ENCODE results near the gene ZMIZ1.

ZMIZ1 gene

DNA sequence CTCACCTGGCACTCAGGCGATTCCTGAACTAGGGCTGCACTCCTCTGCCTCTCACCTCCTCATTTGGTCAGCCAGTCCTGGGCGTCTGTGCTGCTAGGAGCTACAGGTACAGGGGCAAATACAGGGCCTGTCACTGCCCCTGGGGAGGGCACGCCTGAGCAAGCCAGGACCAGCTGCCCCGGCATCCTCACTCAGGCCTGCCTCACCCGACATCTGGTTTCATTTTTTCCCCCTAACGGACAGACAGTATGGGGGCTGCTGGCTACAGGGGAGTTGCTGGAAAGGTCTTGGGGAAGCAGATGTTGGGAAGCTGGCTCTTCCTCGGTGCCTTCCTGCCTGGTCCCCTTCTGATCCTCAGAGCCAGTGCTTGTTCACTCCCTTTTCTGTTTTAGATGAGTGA is 201.2 kb downstream of the ZMIZ1 start:
- DNase-seq (ENCODE audit: low read depth), result no peak
- no peak for TF ChIP-seq POLR2A (IDR thresholded peaks at IDR 0.05; ENCODE audit: extremely low read depth, insufficient read length)
- TF ChIP-seq, protein P1, sequence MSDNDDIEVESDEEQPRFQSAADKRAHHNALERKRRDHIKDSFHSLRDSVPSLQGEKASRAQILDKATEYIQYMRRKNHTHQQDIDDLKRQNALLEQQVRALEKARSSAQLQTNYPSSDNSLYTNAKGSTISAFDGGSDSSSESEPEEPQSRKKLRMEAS (IDR thresholded peaks at IDR 0.05; ENCODE audit: low read depth, low read length), result no peak
- no peak for TF ChIP-seq MYC (IDR thresholded peaks at IDR 0.05; ENCODE audit: low read depth, low read length)
- TF ChIP-seq, protein P2, sequence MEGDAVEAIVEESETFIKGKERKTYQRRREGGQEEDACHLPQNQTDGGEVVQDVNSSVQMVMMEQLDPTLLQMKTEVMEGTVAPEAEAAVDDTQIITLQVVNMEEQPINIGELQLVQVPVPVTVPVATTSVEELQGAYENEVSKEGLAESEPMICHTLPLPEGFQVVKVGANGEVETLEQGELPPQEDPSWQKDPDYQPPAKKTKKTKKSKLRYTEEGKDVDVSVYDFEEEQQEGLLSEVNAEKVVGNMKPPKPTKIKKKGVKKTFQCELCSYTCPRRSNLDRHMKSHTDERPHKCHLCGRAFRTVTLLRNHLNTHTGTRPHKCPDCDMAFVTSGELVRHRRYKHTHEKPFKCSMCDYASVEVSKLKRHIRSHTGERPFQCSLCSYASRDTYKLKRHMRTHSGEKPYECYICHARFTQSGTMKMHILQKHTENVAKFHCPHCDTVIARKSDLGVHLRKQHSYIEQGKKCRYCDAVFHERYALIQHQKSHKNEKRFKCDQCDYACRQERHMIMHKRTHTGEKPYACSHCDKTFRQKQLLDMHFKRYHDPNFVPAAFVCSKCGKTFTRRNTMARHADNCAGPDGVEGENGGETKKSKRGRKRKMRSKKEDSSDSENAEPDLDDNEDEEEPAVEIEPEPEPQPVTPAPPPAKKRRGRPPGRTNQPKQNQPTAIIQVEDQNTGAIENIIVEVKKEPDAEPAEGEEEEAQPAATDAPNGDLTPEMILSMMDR (IDR thresholded peaks at IDR 0.05; ENCODE audit: low read depth, low read length), result no peak
- H3K4me3 ChIP-seq (ENCODE audit: low read depth, low read length), result no peak overlapping the region

GRCh38 chr10:79270466-79271246 is 201.9 kb downstream of the ZMIZ1 start:
- peak; percentile 72 for TF ChIP-seq MYC (IDR thresholded peaks at IDR 0.05; ENCODE audit: low read depth, low read length)
- TF ChIP-seq POLR2A (IDR thresholded peaks at IDR 0.05; ENCODE audit: extremely low read depth, insufficient read length), result no peak
- TF ChIP-seq, protein P2 (IDR thresholded peaks at IDR 0.05; ENCODE audit: low read depth, low read length), result peak; percentile 6
- TF ChIP-seq, protein P1 (IDR thresholded peaks at IDR 0.05; ENCODE audit: low read depth, low read length), result peak; percentile 81
- peak; percentile 91 for DNase-seq (ENCODE audit: low read depth)
- H3K4me3 ChIP-seq (ENCODE audit: low read depth, low read length), result no peak overlapping the region

DNA sequence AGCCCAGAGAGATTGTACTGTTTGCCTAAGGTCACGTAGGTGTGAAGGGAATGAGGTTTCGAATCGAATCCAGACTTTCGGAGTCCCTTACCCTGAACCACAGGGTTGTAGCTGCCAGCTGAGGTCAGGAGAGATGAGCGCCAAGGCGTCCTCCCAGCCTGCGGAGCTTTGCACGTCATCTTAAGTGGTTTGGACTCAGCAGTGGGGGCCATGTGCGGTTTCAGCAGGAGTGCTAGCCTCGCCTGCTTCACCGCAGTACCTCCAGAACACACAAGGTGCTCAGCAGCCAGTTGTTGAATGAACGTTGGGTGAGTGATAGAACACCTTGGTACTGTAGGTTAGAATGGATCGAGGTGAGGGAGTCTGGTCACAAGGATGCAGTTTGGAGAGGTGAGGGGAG is 203.6 kb downstream of the ZMIZ1 start:
- no peak overlapping the region for H3K4me3 ChIP-seq (ENCODE audit: low read depth, low read length)

GRCh38 chr10:79273604-79274003 is 204.8 kb downstream of the ZMIZ1 start:
- no peak for DNase-seq (ENCODE audit: low read depth)
- H3K4me3 ChIP-seq (ENCODE audit: low read depth, low read length), result no peak overlapping the region
- TF ChIP-seq POLR2A (IDR thresholded peaks at IDR 0.05; ENCODE audit: extremely low read depth, insufficient read length) (no peak), MYC (IDR thresholded peaks at IDR 0.05; ENCODE audit: low read depth, low read length) (no peak)
- TF ChIP-seq, protein P1 (IDR thresholded peaks at IDR 0.05; ENCODE audit: low read depth, low read length), result no peak
- TF ChIP-seq, protein P2 (IDR thresholded peaks at IDR 0.05; ENCODE audit: low read depth, low read length), result no peak

More for the DNA sequence above, 203.6 kb downstream of the ZMIZ1 start:
- TF ChIP-seq, protein P2 (IDR thresholded peaks at IDR 0.05; ENCODE audit: low read depth, low read length), result no peak
- TF ChIP-seq MYC (IDR thresholded peaks at IDR 0.05; ENCODE audit: low read depth, low read length) (no peak), POLR2A (IDR thresholded peaks at IDR 0.05; ENCODE audit: extremely low read depth, insufficient read length) (no peak)
- TF ChIP-seq, protein P1 (IDR thresholded peaks at IDR 0.05; ENCODE audit: low read depth, low read length), result no peak
- DNase-seq (ENCODE audit: low read depth), result no peak

DNA sequence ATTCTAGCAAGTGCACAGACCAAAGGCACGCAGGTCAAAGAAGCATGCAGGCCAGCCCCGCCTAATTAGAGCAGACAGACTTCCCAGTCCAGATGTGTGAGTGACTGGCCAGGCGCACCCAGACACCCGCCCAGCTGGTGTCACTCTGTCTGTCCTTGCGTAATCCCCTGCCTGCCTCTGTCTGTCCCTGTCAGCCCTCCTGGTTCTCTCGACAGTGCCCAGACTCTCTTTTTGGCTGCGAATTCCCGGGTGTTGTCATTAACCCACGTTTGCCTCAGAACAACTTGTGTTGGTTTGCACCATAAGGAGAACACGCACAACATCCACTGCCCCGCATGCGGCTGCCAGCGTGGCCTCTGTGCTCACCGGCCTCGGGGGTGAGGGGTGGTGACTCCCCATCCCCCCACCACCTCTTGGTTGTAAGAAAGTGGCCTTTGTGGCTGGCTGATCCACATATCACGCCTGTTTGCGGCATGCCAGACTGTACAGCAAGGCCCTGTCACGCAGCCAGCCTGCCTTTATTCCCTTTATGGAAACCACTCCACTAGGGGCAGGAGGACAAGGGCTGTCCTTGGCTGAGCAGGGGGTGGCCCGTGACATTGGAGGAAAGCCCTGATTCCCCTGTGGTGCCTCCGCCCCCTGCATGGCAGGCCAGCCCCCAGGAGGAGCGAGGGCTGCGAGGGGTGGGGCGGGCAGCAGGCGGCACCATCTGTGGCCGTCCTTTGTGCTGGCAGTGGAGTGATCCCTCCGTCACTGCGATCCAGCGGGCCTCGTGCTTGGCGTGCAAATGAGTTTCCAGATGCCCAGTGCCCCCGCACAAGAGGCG is 205.7 kb downstream of the ZMIZ1 start:
- TF ChIP-seq, protein P1 (IDR thresholded peaks at IDR 0.05; ENCODE audit: low read depth, low read length), result peak; percentile 48; the same call in 1 of the 2 replicates
- TF ChIP-seq, protein P2 (IDR thresholded peaks at IDR 0.05; ENCODE audit: low read depth, low read length), result no peak
- peak; percentile 90 for DNase-seq (ENCODE audit: low read depth)
- no peak overlapping the region for H3K4me3 ChIP-seq (ENCODE audit: low read depth, low read length)

Data from NB4 (cell line).